Mononuclear cell (primary cell): ENCODE data around the gene NPBWR2. TPM values are rescaled to one million over a fixed set of nuclear protein-coding genes. Genes with fewer than 3 reads are reported as not detected.

Experiments
- H3K27me3 ChIP-seq: 2 replicates; pipeline ENCODE4 v1.6.0; 2011; ENCODE audit warnings: low read length, control low read depth; ENCODE audit not compliant: insufficient read depth
- H3K4me1 ChIP-seq: 2 replicates; pipeline ENCODE4 v1.5.1; 2011; ENCODE audit warnings: mild to moderate bottlenecking, low read length, control low read depth; ENCODE audit not compliant: insufficient read depth
- H3K4me3 ChIP-seq: 2 replicates; pipeline ENCODE4 v1.5.1; 2011; ENCODE audit warnings: mild to moderate bottlenecking, low read length, moderate library complexity
- H3K9me3 ChIP-seq: 2 replicates; pipeline ENCODE4 v1.5.1; 2011; ENCODE audit warnings: low read depth, mild to moderate bottlenecking, control low read depth, low read length
- total RNA-seq: library from RNA; depleted of rRNA; stranded (reverse); fragments of >200 nt; gene quantifications from one replicate; pipeline ENCODE4 v1.2.3, GENCODE V29; 2012

The NPBWR2 gene
- total RNA-seq, 1 donor, result not detected

DNA sequence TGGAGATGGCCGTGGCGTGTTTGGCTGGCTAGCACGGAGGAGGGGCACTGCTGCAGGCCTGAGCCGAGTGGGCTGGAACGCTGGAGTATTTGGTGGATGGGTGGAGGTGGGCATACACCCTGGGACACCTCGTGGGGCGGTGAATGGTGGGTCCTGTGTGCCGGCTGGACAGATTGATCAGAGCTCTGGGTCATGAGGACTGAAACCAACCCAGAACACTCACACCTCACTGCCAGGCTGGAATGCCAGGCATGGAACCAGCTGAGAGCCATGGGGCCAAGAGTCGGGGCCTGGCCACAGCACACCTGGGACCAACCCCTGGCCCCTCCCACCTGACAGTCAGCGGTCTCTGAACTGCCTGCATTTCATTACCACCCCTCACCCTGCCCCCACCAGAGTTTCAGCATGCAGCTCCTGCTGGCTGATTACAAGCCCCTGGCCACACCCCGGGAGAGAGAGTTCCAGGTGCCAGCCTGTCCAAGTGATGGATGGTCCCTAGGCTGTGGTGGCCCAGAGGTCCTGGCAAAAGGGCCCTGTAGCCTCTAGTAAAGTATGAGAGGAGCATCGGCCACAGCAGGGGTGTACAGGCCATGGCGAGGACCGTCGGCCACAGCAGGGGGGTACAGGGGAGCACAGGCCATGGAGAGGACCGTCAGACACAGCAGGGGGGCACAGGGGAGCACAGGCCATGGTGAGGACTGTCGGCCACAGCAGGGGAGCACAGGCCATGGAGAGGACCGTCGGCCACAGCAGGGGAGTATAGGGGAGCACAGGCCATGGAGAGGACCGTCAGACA is 3.3 kb downstream of the NPBWR2 start:
- H3K4me3 ChIP-seq, result no peak overlapping the region

DNA sequence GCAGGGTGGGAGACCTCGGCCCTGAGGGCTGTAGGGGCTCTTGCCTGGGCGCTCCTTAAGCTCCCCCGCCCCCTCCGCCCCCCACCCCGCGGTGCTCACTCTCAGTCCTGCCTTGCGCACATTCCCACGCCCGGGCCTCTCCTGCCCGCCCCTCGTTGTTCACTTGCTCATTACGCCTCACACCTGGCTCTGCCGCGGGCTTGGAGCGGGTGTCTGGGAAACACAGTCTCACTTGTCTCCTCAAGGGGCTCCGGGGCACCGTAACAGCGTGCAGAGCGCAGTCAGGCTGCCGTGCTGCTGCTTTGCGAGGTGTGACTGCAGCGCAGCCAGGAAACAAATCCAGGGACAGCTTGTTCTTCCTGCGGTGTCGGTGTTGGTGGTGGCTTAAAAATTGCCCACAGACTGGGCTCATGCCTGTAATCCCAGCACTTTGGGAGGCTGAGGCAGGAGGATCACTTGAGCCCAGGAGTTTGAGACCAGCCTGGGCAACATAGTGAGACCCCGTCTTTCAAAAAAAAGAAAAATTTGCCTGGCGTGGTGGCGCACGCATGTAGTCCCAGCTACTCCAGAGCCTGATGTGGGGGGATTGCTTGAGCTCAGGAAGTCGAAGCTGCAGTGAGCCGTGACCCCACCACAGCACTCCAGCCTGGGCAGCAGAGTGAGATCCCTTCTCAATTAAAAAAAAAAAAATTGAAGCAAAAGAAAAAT is 4.6 kb downstream of the NPBWR2 start:
- Histone ChIP-seq H3K4me1 (peaks cover 24% of the 10 kb centered on the region), H3K27me3 (peaks cover 17% of the 10 kb centered on the region), H3K4me3 (no peak overlapping the region), H3K9me3 (no peaks in the 10 kb centered on the region)

More for the DNA sequence above, 3.3 kb downstream of the NPBWR2 start:
- Histone ChIP-seq H3K9me3 (no peaks in the 10 kb centered on the region), H3K27me3 (peaks cover 17% of the 10 kb centered on the region), H3K4me1 (peaks cover 26% of the 10 kb centered on the region)

DNA sequence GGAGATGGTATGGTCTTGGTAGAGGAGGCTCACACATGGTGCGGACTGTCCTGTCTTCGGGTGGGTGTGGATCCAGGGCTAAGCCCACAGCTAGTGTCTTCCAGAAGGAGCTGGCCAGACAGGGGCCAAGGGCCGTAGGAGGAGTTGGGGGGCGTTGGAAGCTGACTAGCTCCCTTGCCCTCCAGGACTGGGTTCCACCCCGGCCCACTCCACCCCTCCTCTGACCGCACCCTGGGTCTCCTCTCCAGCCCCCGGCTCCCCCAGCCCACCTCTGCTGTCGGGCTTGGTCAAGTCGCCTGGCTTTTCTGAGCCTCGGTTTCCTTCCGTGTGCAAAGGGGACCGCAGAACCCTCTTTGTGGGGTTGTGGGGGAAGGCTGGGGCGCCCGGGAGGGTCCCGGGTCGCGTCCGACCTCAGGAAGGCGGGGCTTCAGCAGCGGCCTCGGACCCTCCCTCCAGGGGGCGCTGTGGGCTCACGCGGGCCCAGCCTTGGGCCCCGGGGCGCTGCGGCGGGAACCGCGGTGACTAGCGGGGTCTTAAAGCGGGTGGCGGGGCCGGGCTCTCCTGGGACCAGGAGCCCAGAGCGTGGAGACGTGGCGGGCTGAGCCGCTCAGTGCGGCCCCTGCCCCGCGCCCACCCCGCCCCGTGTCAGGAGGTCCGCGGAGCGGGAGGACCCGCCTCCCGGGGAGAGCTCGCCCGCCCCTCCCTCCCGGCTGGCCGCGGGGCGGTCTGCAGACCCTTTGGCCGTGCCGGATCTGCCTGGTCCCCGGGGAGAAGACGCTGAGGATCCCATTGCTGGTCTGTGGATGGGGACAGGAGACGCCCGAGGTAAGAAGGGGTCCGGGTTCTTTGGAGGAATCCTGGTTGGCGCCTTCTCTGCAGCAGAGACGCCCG is 5.4 kb downstream of the NPBWR2 start:
- H3K4me1 ChIP-seq, result peaks cover 16% of the 10 kb centered on the region
- peaks cover 17% of the 10 kb centered on the region for H3K27me3 ChIP-seq
- H3K4me3 ChIP-seq, result no peak overlapping the region
- H3K9me3 ChIP-seq, result no peaks in the 10 kb centered on the region

DNA sequence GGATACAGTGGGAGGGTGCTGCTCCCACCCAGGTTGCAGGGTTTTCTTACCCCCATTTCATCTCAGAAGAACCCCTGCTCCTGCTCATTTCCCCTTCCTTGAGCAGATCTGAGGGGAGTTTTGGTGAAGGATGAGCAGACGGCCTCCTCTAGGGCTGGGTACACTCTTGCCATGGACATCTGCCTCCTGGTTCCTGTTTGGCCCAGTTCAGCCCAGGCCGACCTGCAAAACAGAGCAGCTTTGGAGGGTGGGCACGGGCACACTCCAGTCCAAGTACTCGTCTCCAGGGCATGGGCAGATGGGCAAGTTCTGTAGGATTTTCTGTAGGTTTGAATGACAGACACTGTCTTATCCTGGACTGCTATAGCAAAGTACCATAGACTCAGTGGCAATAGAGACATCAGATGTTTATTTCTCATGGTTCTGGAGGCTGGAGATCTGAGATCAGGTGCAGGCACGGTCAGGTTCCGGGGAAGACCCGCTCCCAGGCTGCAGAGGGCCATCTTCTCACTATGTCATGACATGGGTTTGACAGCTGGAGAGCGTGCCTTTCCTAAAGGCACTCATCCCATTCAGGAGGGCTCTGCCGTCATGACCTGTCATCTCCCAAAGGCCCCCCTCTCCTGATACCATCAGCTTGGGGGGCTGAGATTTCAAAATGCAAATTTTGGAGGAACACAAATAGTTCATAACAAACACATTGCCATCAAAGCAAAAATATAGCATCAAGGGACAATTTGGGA is 6.2 kb downstream of the NPBWR2 start:
- H3K27me3 ChIP-seq, result peaks cover 17% of the 10 kb centered on the region
- H3K4me1 ChIP-seq, result peaks cover 15% of the 10 kb centered on the region
- no peaks in the 10 kb centered on the region for H3K9me3 ChIP-seq
- H3K4me3 ChIP-seq, result no peak overlapping the region

DNA sequence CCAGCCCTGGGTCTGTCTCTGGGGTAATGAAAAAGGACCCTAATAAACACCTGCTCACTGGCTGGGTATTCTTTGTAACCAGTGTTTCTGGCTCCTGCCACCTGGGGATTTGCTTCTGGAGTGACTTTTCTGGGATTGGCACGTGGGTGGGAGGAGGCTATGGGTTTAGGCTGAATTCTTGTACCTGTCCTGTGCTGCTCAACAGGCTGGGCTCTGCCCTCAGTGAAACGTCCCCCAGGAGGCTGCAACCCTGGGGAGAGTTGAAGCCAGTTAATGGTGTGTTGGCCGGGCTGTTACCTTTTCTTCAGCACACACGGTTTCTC is 6.8 kb downstream of the NPBWR2 start:
- peaks cover 15% of the 10 kb centered on the region for H3K4me1 ChIP-seq
- no peak overlapping the region for H3K4me3 ChIP-seq
- no peaks in the 10 kb centered on the region for H3K9me3 ChIP-seq
- H3K27me3 ChIP-seq, result peaks cover 17% of the 10 kb centered on the region

DNA sequence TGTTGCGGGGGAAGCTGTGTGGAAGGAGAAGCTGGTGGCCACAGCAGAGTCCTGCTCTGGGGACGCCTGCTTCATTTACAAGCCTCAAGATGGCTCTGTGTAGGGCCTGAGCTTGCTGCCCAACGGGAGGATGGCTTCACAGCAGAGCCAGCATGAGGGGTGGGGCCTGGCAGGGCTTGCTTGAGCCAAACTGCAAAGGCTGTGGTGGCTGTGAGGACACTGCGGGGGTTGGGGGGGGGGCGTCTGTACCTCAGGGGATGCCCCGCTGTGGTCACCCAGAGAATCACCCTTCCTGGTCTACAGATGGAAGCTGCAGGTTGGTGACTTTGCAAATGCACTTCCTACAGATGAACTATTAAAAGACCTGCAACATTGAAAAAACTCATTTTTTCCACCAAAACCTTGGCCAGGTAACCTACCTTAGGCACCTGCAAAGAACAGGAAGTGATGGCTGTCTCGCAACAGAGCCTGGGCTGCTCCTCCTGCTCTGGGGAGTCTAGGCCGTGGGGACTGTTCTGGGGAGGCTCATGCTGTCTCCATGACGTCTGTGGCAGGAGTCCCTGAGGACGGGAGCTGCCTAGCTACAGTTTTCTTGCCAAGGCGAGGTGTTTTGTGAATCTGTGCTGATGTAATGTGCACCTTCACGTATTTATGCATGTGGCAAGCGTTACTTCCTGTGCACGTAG is 7.3 kb downstream of the NPBWR2 start:
- Histone ChIP-seq H3K4me3 (no peak overlapping the region), H3K27me3 (peaks cover 17% of the 10 kb centered on the region), H3K9me3 (no peaks in the 10 kb centered on the region), H3K4me1 (peaks cover 15% of the 10 kb centered on the region)

DNA sequence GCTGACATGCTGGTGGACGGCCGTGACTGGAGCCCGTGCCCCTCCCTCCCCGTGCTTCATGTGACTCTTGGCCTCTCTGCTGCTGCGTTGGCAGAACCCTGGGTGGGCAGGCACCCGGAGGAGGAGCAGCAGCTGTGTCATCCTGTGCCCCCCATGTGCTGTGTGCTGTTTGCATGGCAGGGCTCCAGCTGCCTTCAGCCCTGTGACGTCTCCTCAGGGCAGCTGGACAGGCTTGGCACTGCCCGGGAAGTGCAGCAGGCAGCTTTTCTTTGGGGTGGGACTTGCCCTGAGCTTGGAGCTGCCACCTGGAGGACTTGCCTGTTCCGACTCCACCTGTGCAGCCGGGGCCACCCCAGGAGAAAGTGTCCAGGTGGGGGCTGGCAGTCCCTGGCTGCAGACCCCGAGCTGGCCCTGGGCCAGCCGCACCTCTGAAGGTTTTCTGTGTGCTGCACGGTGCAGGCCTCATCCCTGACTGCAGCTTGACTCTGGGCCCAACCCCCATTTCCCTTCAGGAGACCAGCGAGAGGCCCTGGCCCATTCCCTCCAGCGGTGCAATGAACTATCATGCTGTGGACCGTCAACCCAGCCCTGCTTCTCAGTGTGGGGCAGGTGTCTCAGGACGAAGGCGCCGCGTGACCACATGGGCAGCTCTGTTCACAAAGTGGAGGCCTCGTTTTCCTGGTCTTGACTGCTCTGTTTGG is 8.1 kb downstream of the NPBWR2 start:
- Histone ChIP-seq H3K4me3 (no peak overlapping the region), H3K27me3 (peaks cover 17% of the 10 kb centered on the region), H3K9me3 (no peaks in the 10 kb centered on the region), H3K4me1 (peaks cover 15% of the 10 kb centered on the region)

DNA sequence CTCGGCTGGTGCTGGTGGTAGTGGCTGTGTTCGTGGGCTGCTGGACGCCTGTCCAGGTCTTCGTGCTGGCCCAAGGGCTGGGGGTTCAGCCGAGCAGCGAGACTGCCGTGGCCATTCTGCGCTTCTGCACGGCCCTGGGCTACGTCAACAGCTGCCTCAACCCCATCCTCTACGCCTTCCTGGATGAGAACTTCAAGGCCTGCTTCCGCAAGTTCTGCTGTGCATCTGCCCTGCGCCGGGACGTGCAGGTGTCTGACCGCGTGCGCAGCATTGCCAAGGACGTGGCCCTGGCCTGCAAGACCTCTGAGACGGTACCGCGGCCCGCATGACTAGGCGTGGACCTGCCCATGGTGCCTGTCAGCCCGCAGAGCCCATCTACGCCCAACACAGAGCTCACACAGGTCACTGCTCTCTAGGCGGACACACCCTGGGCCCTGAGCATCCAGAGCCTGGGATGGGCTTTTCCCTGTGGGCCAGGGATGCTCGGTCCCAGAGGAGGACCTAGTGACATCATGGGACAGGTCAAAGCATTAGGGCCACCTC is 8.8 kb downstream of the NPBWR2 start:
- Histone ChIP-seq H3K4me3 (no peak overlapping the region), H3K9me3 (no peaks in the 10 kb centered on the region), H3K27me3 (peaks cover 17% of the 10 kb centered on the region), H3K4me1 (peaks cover 15% of the 10 kb centered on the region)

DNA sequence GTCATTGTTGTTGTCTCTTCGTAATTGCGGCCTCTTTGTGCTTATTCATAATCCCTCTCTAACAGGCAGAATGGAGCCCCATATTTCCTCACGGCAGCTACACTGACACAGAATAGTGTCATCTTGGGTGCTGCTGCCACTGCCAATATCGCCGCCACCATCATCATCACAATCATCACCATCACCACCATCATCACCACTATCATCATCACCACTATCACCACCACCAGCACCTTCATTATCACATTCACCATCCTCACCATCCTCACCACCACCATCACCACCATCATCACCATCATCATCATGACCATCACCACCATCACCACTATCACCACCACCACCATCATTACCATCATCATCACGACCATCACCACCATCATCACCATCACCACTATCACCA is 10.8 kb downstream of the NPBWR2 start:
- H3K27me3 ChIP-seq, result peaks cover 8% of the 10 kb centered on the region
- H3K4me3 ChIP-seq, result no peak overlapping the region
- no peaks in the 10 kb centered on the region for H3K9me3 ChIP-seq
- H3K4me1 ChIP-seq, result peaks cover 10% of the 10 kb centered on the region

DNA sequence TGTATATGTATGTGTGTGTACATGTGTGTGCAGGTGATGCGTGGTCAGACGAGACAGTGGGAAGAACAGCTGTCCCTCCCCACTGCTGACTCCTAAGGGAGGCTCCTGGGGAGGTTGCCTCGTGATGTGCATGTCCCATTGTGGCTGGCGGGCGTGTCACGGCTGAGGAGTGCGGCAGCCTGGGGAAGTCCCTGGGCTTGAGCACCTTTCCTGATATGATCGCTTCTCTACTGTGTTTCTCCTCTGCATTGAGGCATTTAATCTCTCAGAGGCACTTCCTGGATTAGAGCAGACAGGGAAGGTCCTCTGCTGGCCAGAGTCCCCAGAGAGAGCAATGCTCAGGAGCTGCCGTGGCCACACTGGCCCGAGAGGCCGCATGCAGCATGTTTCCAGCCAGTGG is 11.4 kb downstream of the NPBWR2 start:
- H3K9me3 ChIP-seq, result no peaks in the 10 kb centered on the region
- H3K4me1 ChIP-seq, result peaks cover 4% of the 10 kb centered on the region
- no peak overlapping the region for H3K4me3 ChIP-seq
- H3K27me3 ChIP-seq, result peaks cover 1% of the 10 kb centered on the region

DNA sequence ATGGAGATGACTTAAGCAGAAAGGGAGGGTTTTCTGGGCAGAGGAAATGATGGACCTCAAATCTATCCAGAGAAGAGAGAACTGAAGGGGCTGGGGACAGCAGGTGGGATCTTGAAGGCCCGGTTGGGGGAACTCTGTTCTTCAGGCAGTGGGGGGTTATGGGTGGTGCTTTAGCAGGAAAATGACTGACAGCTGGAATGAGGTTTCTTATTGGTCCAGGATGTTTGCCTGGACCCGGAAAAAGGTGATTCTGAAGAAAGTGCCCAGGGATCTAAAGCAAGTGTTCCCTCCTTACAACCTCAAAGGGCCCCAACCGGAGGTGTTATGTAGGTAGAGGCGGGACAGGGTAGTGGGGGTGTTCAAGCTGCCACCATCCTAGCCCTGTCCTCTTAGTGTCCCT is 11.9 kb downstream of the NPBWR2 start:
- Histone ChIP-seq H3K4me1 (no peaks in the 10 kb centered on the region), H3K9me3 (no peaks in the 10 kb centered on the region), H3K27me3 (no peaks in the 10 kb centered on the region), H3K4me3 (no peak overlapping the region)

DNA sequence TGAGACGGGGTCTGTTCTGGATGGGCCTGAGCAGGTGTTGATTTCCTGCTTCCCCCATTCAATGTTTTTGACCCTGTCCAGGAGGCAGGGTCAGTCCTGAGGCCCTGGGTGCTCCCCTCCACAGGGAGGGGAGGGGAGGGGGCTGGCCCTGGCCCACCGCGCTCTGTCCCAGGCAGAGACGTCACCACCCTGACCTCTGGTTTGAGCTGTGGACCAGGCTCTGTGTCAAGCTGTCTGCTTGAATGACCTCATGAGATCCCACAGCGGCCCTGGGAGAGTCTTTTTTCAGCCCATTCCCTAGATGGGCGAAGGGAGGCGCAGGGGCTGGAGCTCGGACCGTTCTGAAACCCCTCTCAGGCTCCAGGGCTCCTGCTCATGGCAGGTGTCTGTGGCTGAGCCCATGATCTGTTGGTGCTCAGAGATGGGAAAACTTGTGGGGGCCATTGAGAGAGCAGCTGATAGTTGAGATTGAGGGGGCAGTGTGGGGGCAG is 14.3 kb downstream of the NPBWR2 start:
- Histone ChIP-seq H3K4me1 (no peaks in the 10 kb centered on the region), H3K9me3 (no peaks in the 10 kb centered on the region), H3K4me3 (no peak overlapping the region), H3K27me3 (no peaks in the 10 kb centered on the region)

DNA sequence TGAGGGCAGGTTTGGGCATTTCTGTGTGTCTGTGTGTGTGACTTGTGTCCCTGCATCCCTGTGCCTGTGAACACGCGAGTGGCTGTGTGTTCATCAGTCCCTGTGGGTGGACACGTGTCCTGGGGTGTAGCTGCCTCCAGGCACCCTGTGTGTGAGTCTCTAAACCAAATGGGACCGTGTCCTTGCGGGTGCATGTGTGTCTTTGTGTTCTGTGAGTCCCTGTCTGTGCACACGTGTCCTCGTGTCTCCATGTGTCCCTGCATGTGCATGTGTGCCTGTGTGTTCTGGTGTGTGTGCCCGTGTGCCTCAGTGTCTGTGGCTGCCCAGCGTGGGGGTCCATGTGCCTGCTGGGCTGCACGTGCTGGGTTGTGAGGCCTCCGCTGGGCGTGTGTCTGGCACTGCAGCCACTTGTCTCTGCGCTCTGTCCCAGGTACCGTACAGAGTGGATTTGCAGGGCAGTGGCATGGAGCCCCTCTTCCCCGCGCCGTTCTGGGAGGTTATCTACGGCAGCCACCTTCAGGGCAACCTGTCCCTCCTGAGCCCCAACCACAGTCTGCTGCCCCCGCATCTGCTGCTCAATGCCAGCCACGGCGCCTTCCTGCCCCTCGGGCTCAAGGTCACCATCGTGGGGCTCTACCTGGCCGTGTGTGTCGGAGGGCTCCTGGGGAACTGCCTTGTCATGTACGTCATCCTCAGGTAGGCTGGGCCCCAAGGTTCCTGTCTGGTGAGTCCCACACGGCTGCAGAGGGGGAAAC is 14.9 kb downstream of the NPBWR2 start:
- Histone ChIP-seq H3K4me1 (no peaks in the 10 kb centered on the region), H3K9me3 (no peaks in the 10 kb centered on the region), H3K4me3 (no peak overlapping the region), H3K27me3 (no peaks in the 10 kb centered on the region)
